Ishikawa (cell line): ENCODE data around the gene IL18BP.

Experiments
- CEBPB ChIP-seq: IDR thresholded peaks from 2 replicates; pipeline ENCODE4 v1.6.1; 2012
- CREB1 ChIP-seq: IDR thresholded peaks from 2 replicates; pipeline ENCODE4 v1.6.1; 2012; ENCODE audit warnings: low read depth
- EGR1 ChIP-seq: IDR thresholded peaks from 2 replicates; pipeline ENCODE4 v1.6.1; 2012
- EP300 ChIP-seq: IDR thresholded peaks from 2 replicates; pipeline ENCODE4 v1.6.1; 2012; ENCODE audit warnings: borderline replicate concordance
- FOXM1 ChIP-seq: IDR thresholded peaks from 2 replicates; pipeline ENCODE4 v1.6.1; 2012; ENCODE audit warnings: low read depth, borderline replicate concordance
- MAX ChIP-seq: IDR thresholded peaks from 2 replicates; pipeline ENCODE4 v1.6.1; 2012
- NFIC ChIP-seq: IDR thresholded peaks from 2 replicates; pipeline ENCODE4 v1.6.1; 2012
- RAD21 ChIP-seq: IDR thresholded peaks from 2 replicates; pipeline ENCODE4 v1.6.1; 2012; ENCODE audit warnings: low read depth
- REST ChIP-seq: IDR thresholded peaks from 2 replicates; pipeline ENCODE4 v1.6.1; 2012; ENCODE audit warnings: low read depth, mild to moderate bottlenecking
- TAF1 ChIP-seq: IDR thresholded peaks from 2 replicates; pipeline ENCODE4 v1.6.1; 2012; ENCODE audit warnings: low read depth, mild to moderate bottlenecking
- TCF12 ChIP-seq: IDR thresholded peaks from 2 replicates; pipeline ENCODE4 v1.6.1; 2012; ENCODE audit warnings: low read depth
- TEAD4 ChIP-seq: IDR thresholded peaks from 2 replicates; pipeline ENCODE4 v1.6.1; 2012
- USF1 ChIP-seq: IDR thresholded peaks from 2 replicates; pipeline ENCODE4 v1.6.1; 2012
- YY1 ChIP-seq: IDR thresholded peaks from 2 replicates; pipeline ENCODE4 v1.6.1; 2012; ENCODE audit warnings: low read depth
- ZBTB7A ChIP-seq: IDR thresholded peaks from 2 replicates; pipeline ENCODE4 v1.6.1; 2012; ENCODE audit warnings: low read depth

The IL18BP gene

GRCh38 chr11:72013765-72014711 is 15.3 kb downstream of the IL18BP start:
- peak; percentile 78 for TF ChIP-seq NFIC
- no peak for TF ChIP-seq REST
- peak; percentile 60 for TF ChIP-seq TCF12
- TF ChIP-seq CREB1, result 0 out of 2 replicates have a peak, but pooled peaks have one; percentile 12
- peak; percentile 50 for TF ChIP-seq MAX
- no peak for TF ChIP-seq CEBPB
- no peak for TF ChIP-seq RAD21
- TF ChIP-seq EP300, result peak; percentile 38
- TF ChIP-seq TAF1, result no peak
- TF ChIP-seq TEAD4, result peak; percentile 23; the same call in 1 of the 2 replicates
- TF ChIP-seq USF1, result no peak
- TF ChIP-seq ZBTB7A, result peak; percentile 41; the same call in 1 of the 2 replicates
- peak; percentile 79 for TF ChIP-seq EGR1
- TF ChIP-seq FOXM1, result no peak
- TF ChIP-seq YY1, result peak; percentile 68; the same call in 1 of the 2 replicates

GRCh38 chr11:72014761-72015320 is 16.1 kb downstream of the IL18BP start:
- TF ChIP-seq TEAD4 (peak; percentile 4; the same call in 1 of the 2 replicates), FOXM1 (no peak)

- no peak for TF ChIP-seq YY1
- peak; percentile 52 for TF ChIP-seq RAD21
- no peak for TF ChIP-seq USF1
Measured at GRCh38 chr11:72015511-72016061, 16.9 kb downstream of the IL18BP start.

- TF ChIP-seq RAD21 (no peak), FOXM1 (no peak), CEBPB (no peak), NFIC (no peak), MAX (no peak), YY1 (no peak), ZBTB7A (no peak), TCF12 (no peak), EP300 (no peak), USF1 (no peak), REST (no peak), TAF1 (no peak), CREB1 (no peak), TEAD4 (no peak), EGR1 (no peak)
Measured at GRCh38 chr11:72018171-72018570, 19.5 kb downstream of the IL18BP start.

GRCh38 chr11:72023335-72023734 is 24.6 kb downstream of the IL18BP start:
- no peak for TF ChIP-seq EP300
